Measurements from ENCODE around the gene THAP7.
"Not testable (repeated sequence)": the region's sequence is repeated elsewhere in the genome, so short reads cannot be mapped to it uniquely, and the experiment has no call there.

The THAP7 gene

DNA sequence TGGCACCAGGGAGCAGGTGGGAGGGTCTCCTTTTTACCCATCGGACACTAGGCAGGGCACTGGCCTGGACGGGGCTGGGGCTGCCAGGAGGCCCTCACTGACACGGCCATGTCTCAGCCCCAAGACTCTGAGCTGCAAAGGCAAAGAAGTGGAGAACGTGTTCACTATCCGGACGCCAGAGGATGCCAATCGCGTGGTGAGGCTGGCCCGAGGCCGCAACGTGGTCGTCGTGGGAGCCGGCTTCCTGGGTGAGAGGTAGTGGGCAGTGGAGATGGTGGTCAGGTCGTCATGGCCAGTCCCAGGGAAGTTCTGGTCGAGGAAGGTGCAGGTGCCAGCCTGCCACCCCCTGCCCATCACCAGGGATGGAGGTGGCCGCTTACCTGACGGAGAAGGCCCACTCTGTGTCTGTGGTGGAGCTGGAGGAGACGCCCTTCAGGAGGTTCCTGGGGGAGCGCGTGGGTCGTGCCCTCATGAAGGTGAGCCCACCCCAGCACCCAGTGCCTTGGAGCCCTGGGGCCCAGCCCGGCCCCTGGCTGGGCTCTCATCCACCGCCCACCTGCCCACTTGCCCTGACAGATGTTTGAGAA is 25.5 kb downstream of the THAP7 start:
- no peak overlapping the region for H3K27ac ChIP-seq (ENCODE audit: insufficient read depth, low read depth, low read length, poor library complexity, severe bottlenecking)
- peaks cover 6% of the 10 kb centered on the region for H3K36me3 ChIP-seq (ENCODE audit: control insufficient read depth, insufficient read depth, low read length)
- no peak overlapping the region for H3K4me3 ChIP-seq (ENCODE audit: insufficient read depth, low read depth, low read length)
- H3K4me1 ChIP-seq (ENCODE audit: control insufficient read depth, insufficient read depth, low read length): peaks cover 40% of the 10 kb centered on the region
- WGBS, 2 experiments: 88 to 91% methylated on average over 24 of the region's 24 CpGs
- H3K27me3 ChIP-seq (ENCODE audit: control insufficient read depth, insufficient read depth, low read length, poor library complexity, severe bottlenecking): no peaks in the 10 kb centered on the region
- no peaks in the 10 kb centered on the region for H3K9me3 ChIP-seq (ENCODE audit: control insufficient read depth, low read length)

DNA sequence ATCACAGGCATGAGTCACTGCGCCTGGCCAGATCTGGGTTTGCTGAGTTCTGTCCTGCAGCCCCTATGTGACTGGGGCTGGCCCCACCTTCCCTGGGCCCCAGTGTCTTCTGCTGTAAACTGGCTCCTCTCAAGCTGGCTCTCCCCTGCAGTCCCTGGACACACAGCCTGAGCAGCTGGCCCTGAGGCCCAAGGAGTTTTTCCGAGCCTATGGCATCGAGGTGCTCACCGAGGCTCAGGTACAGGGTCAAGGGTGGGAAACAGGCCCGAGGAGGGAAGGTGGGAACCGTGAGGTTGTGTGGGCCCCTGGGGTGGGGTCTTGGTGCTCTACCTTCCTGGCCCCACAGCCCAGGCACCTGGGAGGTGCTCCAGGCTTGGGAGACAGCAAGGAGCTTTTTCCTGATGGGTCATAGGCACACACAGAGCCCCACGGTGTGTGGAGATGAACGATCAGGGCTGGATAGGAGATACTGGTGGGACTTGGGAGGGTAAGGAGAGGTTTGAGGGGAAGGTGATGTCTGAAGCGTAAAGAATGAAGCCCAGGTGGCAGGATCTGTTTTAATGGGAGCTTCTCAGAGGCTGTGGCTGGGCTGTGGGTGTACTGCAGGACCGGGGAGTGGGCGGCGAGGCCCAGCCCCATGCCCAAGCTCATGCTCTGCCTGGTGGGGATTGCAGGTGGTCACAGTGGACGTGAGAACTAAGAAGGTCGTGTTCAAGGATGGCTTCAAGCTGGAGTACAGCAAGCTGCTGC is 26.2 kb downstream of the THAP7 start:
- Histone ChIP-seq H3K36me3 (ENCODE audit: control insufficient read depth, insufficient read depth, low read length) (peaks cover 6% of the 10 kb centered on the region), H3K9me3 (ENCODE audit: control insufficient read depth, low read length) (no peaks in the 10 kb centered on the region), H3K4me3 (ENCODE audit: insufficient read depth, low read depth, low read length) (no peak overlapping the region), H3K4me1 (ENCODE audit: control insufficient read depth, insufficient read depth, low read length) (peaks cover 42% of the 10 kb centered on the region), H3K27ac (ENCODE audit: insufficient read depth, low read depth, low read length, poor library complexity, severe bottlenecking) (no peak overlapping the region), H3K27me3 (ENCODE audit: control insufficient read depth, insufficient read depth, low read length, poor library complexity, severe bottlenecking) (no peaks in the 10 kb centered on the region)
- WGBS, 2 experiments: 93% methylated on average over 14 of the region's 14 CpGs

DNA sequence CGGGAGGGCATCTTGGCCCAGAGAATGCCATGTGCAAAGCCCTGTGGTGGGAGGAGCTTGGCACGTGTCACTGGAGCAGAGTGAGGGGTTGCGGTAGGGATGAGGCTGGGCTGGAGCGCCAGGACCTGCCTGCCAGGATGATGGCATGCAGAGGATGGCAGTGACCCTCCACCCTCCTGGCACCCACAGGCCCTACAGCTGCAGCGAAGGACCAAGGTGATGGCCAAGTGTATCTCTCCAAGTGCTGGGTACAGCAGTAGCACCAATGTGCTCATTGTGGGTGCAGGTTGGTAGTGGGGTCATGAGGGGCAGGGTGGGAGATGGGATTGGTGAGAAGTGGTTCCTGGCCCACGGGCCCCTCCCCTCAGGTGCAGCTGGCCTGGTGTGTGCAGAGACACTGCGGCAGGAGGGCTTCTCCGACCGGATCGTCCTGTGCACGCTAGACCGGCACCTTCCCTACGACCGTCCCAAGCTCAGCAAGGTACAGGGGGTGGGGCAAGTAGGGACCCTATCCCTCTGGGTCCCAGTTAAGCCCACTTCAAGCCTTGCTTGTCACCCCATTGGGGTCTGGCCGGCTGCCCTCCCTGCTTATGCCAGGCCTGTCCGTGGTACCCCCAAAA is 27.5 kb downstream of the THAP7 start:
- peaks cover 35% of the 10 kb centered on the region for H3K4me1 ChIP-seq (ENCODE audit: control insufficient read depth, insufficient read depth, low read length)
- no peak overlapping the region for H3K27ac ChIP-seq (ENCODE audit: insufficient read depth, low read depth, low read length, poor library complexity, severe bottlenecking)
- 91 to 94% methylated on average over 16 of the region's 16 CpGs for WGBS, 2 experiments
- no peak overlapping the region for H3K4me3 ChIP-seq (ENCODE audit: insufficient read depth, low read depth, low read length)
- peaks cover 6% of the 10 kb centered on the region for H3K36me3 ChIP-seq (ENCODE audit: control insufficient read depth, insufficient read depth, low read length)
- H3K9me3 ChIP-seq (ENCODE audit: control insufficient read depth, low read length): no peaks in the 10 kb centered on the region
- no peaks in the 10 kb centered on the region for H3K27me3 ChIP-seq (ENCODE audit: control insufficient read depth, insufficient read depth, low read length, poor library complexity, severe bottlenecking)

DNA sequence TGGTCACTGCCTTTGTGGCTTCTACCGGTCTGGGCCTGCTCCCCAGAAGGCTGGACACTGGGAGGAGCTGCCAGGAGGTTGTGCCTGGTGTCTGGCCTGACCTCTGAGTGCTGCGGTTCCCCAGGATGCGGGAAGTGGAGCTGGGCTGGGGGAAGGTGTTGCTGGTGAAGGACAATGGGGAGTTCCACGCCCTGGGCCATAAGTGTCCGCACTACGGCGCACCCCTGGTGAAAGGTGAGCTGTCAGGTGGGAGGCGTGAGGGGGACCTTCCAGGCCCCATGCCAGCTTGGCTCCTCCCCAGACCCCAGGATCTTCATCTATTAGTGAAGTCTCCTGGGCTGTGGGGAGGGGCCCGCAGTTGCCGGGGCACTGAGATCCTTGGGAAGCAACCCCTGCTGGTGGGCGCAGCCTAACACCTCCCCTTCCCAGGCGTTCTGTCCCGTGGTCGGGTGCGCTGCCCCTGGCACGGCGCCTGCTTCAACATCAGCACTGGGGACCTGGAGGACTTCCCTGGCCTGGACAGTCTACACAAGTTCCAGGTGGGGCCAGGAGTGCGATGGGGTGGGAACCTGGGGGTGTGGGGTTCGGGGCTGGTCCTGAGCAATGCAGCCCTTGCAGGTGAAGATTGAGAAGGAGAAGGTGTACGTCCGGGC is 28.2 kb downstream of the THAP7 start:
- no peaks in the 10 kb centered on the region for H3K9me3 ChIP-seq (ENCODE audit: control insufficient read depth, low read length)

GRCh38 chr22:20972933-20973577 is 28.9 kb downstream of the THAP7 start:
- Histone ChIP-seq H3K9me3 (ENCODE audit: control insufficient read depth, low read length) (no peaks in the 10 kb centered on the region), H3K4me1 (ENCODE audit: control insufficient read depth, insufficient read depth, low read length) (peaks cover 45% of the 10 kb centered on the region), H3K36me3 (ENCODE audit: control insufficient read depth, insufficient read depth, low read length) (no peaks in the 10 kb centered on the region), H3K27me3 (ENCODE audit: control insufficient read depth, insufficient read depth, low read length, poor library complexity, severe bottlenecking) (no peaks in the 10 kb centered on the region), H3K4me3 (ENCODE audit: insufficient read depth, low read depth, low read length) (no peak overlapping the region), H3K27ac (ENCODE audit: insufficient read depth, low read depth, low read length, poor library complexity, severe bottlenecking) (no peak overlapping the region)
- WGBS, 2 experiments: 79 to 85% methylated on average over 21 of the region's 21 CpGs

More for the DNA sequence above, 28.2 kb downstream of the THAP7 start:
- H3K36me3 ChIP-seq (ENCODE audit: control insufficient read depth, insufficient read depth, low read length): peaks cover 5% of the 10 kb centered on the region
- no peak overlapping the region for H3K4me3 ChIP-seq (ENCODE audit: insufficient read depth, low read depth, low read length)
- H3K27ac ChIP-seq (ENCODE audit: insufficient read depth, low read depth, low read length, poor library complexity, severe bottlenecking): no peak overlapping the region
- 83 to 87% methylated on average over 21 of the region's 21 CpGs for WGBS, 2 experiments
- H3K4me1 ChIP-seq (ENCODE audit: control insufficient read depth, insufficient read depth, low read length): peaks cover 38% of the 10 kb centered on the region
- no peaks in the 10 kb centered on the region for H3K27me3 ChIP-seq (ENCODE audit: control insufficient read depth, insufficient read depth, low read length, poor library complexity, severe bottlenecking)

GRCh38 chr22:20972014-20972694 is 29.8 kb downstream of the THAP7 start:
- 88 to 94% methylated on average over 10 to 11 of the region's 11 CpGs for WGBS, 2 experiments
- not testable (repeated sequence) for H3K27ac ChIP-seq (ENCODE audit: insufficient read depth, low read depth, low read length, poor library complexity, severe bottlenecking); H3K9me3 ChIP-seq (ENCODE audit: control insufficient read depth, low read length); H3K27me3 ChIP-seq (ENCODE audit: control insufficient read depth, insufficient read depth, low read length, poor library complexity, severe bottlenecking); H3K36me3 ChIP-seq (ENCODE audit: control insufficient read depth, insufficient read depth, low read length); H3K4me3 ChIP-seq (ENCODE audit: insufficient read depth, low read depth, low read length)
- peaks cover 52% of the 10 kb centered on the region for H3K4me1 ChIP-seq (ENCODE audit: control insufficient read depth, insufficient read depth, low read length)

DNA sequence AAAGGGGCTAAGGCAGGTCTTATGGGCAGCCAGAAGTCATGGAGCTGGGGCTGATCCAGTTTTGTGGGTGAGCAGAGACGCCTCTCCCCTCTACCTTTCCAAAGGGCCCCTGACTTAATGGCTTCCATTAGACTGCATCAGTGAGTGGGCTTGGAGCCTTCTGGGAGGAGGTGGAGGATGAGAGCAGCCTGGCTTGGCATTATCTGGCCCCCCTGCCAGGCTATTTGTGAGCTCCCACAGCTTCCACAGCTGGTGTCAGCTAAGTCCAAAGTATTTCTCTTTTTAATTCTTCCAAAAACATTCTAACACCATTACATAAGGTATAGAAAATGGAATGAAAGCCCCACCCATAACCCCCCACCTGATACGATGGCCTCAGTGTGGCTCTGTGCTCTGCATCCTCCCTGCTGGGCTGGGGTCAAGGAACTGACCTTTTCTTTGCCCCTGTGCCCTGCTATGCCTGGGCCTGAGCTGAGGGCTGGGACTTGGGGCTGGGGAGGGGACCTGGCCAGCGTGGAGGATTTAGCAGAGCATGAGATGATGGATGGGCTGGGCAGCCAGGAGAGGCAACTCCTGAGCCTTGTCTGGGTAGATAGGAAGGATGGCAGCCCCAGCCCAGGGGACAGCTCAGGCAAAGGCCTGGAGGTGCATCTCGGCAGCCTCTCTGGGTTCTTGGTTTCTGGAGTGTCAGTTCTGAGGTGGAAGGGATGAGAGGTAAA is 30.8 kb downstream of the THAP7 start:
- no peaks in the 10 kb centered on the region for H3K36me3 ChIP-seq (ENCODE audit: control insufficient read depth, insufficient read depth, low read length)
- H3K9me3 ChIP-seq (ENCODE audit: control insufficient read depth, low read length): no peaks in the 10 kb centered on the region
- H3K27me3 ChIP-seq (ENCODE audit: control insufficient read depth, insufficient read depth, low read length, poor library complexity, severe bottlenecking): peaks cover 5% of the 10 kb centered on the region
- WGBS, 2 experiments: 20 to 22% methylated on average over 4 of the region's 4 CpGs
- H3K27ac ChIP-seq (ENCODE audit: insufficient read depth, low read depth, low read length, poor library complexity, severe bottlenecking): peak overlapping the region; percentile 61
- no peak overlapping the region for H3K4me3 ChIP-seq (ENCODE audit: insufficient read depth, low read depth, low read length)
- H3K4me1 ChIP-seq (ENCODE audit: control insufficient read depth, insufficient read depth, low read length): peaks cover 53% of the 10 kb centered on the region

DNA sequence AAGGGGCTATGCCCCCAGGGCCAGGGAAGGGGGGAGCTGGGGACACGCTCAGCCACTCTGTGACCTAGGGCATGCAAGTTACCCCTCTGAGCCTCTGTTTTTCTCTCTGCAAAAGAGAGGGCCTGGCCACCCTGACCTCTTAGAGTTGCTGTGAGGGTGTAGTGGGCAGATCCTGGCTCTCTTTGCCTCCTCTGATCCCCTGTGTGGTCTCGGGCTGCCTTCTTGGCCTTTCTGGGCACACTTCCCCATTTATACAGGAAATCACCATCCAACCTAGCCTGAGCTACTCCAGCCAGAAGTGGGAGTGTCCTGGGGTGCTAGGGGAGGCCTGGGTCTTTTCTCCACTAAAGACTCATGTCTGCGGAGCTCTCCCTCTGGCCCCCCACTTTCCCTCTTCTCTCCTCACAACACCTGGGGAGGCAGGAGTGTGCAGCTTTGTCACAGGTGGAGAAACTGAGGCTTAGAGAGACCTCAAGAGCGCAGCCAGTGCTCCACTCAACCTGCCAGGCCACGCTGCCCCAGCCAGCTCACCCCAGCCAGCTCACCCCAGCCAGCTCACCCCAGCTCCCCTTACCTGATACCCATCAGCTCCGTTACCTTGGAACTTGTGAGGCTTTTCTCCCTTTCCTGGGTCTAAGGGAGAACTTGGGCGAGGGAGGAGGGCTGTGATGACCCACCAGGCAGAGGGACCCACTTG is 33.5 kb downstream of the THAP7 start:
- no peaks in the 10 kb centered on the region for H3K9me3 ChIP-seq (ENCODE audit: control insufficient read depth, low read length)
- 80 to 81% methylated on average over 7 of the region's 7 CpGs for WGBS, 2 experiments
- H3K4me3 ChIP-seq (ENCODE audit: insufficient read depth, low read depth, low read length): no peak overlapping the region
- H3K4me1 ChIP-seq (ENCODE audit: control insufficient read depth, insufficient read depth, low read length): peaks cover 60% of the 10 kb centered on the region
- no peaks in the 10 kb centered on the region for H3K36me3 ChIP-seq (ENCODE audit: control insufficient read depth, insufficient read depth, low read length)
- peaks cover 31% of the 10 kb centered on the region for H3K27me3 ChIP-seq (ENCODE audit: control insufficient read depth, insufficient read depth, low read length, poor library complexity, severe bottlenecking)
- peak overlapping the region; percentile 11 for H3K27ac ChIP-seq (ENCODE audit: insufficient read depth, low read depth, low read length, poor library complexity, severe bottlenecking)
